ENCODE data around the gene TTLL3.
"Not testable (repeated sequence)": the region's sequence is repeated elsewhere in the genome, so short reads cannot be mapped to it uniquely, and the experiment has no call there.

TTLL3 gene

DNA sequence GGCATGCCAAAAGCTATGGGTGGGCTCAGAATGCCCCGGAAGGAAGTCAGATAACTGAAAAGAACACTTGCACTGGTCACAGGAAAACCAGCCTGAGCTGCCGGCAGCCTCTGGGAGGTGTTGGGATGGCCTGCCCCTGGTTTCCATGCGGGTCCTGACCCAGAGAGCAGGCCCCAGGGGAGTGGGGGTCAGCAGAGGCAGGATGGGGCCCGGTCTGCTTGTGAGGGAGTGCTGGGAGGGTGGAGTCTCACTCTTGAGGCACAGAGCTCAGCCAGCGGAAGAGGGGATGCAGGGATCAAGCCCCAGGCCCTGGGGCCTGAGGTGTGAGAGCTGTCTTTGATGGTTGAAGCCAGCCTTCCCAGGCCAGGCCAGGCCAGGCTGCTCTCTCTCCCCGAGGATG, 36.2 kb downstream of the TTLL3 start (continued):
- TF ChIP-seq ZNF70 (CRISPR knock-in tag; IDR thresholded peaks at IDR 0.05) (no peak), ZNF565 (CRISPR knock-in tag; conservative IDR thresholded peaks at IDR 0.05; ENCODE audit: low read depth) (no peak), BACH2 (CRISPR knock-in tag; IDR thresholded peaks at IDR 0.05; ENCODE audit: borderline replicate concordance) (no peak), ISL1 (CRISPR knock-in tag; IDR thresholded peaks at IDR 0.05) (no peak)
- TF ChIP-seq, protein P1, sequence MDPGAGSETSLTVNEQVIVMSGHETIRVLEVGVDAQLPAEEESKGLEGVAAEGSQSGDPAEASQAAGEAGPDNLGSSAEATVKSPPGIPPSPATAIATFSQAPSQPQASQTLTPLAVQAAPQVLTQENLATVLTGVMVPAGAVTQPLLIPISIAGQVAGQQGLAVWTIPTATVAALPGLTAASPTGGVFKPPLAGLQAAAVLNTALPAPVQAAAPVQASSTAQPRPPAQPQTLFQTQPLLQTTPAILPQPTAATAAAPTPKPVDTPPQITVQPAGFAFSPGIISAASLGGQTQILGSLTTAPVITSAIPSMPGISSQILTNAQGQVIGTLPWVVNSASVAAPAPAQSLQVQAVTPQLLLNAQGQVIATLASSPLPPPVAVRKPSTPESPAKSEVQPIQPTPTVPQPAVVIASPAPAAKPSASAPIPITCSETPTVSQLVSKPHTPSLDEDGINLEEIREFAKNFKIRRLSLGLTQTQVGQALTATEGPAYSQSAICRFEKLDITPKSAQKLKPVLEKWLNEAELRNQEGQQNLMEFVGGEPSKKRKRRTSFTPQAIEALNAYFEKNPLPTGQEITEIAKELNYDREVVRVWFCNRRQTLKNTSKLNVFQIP (CRISPR knock-in tag; IDR thresholded peaks at IDR 0.05; ENCODE audit: borderline replicate concordance, low read depth), result no peak

DNA sequence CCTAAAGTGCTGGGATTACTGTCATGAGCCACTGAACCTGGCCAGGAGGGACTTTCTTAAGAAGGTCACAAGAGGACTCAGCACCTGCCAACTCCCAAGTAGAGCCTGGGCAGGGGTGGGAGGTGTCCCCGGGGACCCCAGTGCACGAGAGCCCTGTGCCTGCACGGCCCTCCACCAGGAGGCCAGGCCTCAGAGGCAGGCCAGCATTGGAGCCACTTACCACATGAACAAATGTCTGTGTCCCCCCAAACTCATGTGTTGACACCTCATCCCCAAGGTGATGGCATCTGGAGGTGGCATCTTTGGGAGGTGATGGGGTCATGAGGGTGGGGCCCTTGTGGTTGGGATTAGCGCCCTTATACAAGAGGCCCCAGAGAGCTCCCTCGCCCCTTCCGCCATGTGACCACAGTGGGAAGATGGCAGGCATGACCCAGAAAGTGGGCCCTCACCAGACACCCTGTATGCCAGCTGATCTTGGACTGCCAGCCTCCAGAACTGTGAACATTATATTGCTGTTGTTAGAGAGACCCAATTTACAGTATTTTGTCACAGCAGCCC, 36.9 kb downstream of the TTLL3 start:
- ATAC-seq, result no peak

DNA sequence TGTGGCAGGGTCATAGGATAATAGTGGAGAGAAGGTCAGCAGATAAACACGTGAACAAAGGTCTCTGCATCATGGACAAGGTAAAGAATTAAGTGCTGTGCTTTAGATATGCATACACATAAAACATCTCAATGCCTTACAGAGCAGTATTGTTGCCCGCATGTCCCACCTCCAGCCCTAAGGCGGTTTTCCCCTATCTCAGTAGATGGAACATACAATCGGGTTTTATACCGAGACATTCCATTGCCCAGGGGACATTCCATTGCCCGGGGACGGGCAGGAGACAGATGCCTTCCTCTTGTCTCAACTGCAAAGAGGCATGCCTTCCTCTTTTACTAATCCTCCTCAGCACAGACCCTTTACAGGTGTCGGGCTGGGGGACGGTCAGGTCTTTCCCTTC, 37.8 kb downstream of the TTLL3 start:
- ATAC-seq, result not testable (repeated sequence)

More for the DNA sequence above, 36.9 kb downstream of the TTLL3 start:
- TF ChIP-seq ZNF8 (CRISPR knock-in tag; IDR thresholded peaks at IDR 0.05), result no peak
- TF ChIP-seq, protein P2, sequence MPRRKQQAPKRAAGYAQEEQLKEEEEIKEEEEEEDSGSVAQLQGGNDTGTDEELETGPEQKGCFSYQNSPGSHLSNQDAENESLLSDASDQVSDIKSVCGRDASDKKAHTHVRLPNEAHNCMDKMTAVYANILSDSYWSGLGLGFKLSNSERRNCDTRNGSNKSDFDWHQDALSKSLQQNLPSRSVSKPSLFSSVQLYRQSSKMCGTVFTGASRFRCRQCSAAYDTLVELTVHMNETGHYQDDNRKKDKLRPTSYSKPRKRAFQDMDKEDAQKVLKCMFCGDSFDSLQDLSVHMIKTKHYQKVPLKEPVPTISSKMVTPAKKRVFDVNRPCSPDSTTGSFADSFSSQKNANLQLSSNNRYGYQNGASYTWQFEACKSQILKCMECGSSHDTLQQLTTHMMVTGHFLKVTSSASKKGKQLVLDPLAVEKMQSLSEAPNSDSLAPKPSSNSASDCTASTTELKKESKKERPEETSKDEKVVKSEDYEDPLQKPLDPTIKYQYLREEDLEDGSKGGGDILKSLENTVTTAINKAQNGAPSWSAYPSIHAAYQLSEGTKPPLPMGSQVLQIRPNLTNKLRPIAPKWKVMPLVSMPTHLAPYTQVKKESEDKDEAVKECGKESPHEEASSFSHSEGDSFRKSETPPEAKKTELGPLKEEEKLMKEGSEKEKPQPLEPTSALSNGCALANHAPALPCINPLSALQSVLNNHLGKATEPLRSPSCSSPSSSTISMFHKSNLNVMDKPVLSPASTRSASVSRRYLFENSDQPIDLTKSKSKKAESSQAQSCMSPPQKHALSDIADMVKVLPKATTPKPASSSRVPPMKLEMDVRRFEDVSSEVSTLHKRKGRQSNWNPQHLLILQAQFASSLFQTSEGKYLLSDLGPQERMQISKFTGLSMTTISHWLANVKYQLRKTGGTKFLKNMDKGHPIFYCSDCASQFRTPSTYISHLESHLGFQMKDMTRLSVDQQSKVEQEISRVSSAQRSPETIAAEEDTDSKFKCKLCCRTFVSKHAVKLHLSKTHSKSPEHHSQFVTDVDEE (CRISPR knock-in tag; IDR thresholded peaks at IDR 0.05), result no peak
- TF ChIP-seq ZFP30 (CRISPR knock-in tag; IDR thresholded peaks at IDR 0.05), result no peak
- TF ChIP-seq ARNTL (CRISPR knock-in tag; IDR thresholded peaks at IDR 0.05; ENCODE audit: borderline replicate concordance, low read depth), result no peak
- TF ChIP-seq, protein P1 (CRISPR knock-in tag; IDR thresholded peaks at IDR 0.05; ENCODE audit: borderline replicate concordance, low read depth), result no peak
- no peak for TF ChIP-seq ZFP3 (CRISPR knock-in tag; IDR thresholded peaks at IDR 0.05)
- no peak for TF ChIP-seq PPARA (CRISPR knock-in tag; IDR thresholded peaks at IDR 0.05; ENCODE audit: borderline replicate concordance)
- TF ChIP-seq GLIS3 (CRISPR knock-in tag; IDR thresholded peaks at IDR 0.05), result no peak
- TF ChIP-seq, protein P3, sequence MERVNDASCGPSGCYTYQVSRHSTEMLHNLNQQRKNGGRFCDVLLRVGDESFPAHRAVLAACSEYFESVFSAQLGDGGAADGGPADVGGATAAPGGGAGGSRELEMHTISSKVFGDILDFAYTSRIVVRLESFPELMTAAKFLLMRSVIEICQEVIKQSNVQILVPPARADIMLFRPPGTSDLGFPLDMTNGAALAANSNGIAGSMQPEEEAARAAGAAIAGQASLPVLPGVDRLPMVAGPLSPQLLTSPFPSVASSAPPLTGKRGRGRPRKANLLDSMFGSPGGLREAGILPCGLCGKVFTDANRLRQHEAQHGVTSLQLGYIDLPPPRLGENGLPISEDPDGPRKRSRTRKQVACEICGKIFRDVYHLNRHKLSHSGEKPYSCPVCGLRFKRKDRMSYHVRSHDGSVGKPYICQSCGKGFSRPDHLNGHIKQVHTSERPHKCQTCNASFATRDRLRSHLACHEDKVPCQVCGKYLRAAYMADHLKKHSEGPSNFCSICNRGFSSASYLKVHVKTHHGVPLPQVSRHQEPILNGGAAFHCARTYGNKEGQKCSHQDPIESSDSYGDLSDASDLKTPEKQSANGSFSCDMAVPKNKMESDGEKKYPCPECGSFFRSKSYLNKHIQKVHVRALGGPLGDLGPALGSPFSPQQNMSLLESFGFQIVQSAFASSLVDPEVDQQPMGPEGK (CRISPR knock-in tag; IDR thresholded peaks at IDR 0.05; ENCODE audit: borderline replicate concordance), result no peak
- TF ChIP-seq OSR1 (CRISPR knock-in tag; IDR thresholded peaks at IDR 0.05), result no peak
- no peak for TF ChIP-seq CSDC2 (CRISPR knock-in tag; IDR thresholded peaks at IDR 0.05)
- TF ChIP-seq ESRRG (CRISPR knock-in tag; IDR thresholded peaks at IDR 0.05), result no peak
- TF ChIP-seq, protein P4, sequence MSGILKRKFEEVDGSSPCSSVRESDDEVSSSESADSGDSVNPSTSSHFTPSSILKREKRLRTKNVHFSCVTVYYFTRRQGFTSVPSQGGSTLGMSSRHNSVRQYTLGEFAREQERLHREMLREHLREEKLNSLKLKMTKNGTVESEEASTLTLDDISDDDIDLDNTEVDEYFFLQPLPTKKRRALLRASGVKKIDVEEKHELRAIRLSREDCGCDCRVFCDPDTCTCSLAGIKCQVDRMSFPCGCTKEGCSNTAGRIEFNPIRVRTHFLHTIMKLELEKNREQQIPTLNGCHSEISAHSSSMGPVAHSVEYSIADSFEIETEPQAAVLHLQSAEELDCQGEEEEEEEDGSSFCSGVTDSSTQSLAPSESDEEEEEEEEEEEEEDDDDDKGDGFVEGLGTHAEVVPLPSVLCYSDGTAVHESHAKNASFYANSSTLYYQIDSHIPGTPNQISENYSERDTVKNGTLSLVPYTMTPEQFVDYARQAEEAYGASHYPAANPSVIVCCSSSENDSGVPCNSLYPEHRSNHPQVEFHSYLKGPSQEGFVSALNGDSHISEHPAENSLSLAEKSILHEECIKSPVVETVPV (CRISPR knock-in tag; IDR thresholded peaks at IDR 0.05), result no peak

DNA sequence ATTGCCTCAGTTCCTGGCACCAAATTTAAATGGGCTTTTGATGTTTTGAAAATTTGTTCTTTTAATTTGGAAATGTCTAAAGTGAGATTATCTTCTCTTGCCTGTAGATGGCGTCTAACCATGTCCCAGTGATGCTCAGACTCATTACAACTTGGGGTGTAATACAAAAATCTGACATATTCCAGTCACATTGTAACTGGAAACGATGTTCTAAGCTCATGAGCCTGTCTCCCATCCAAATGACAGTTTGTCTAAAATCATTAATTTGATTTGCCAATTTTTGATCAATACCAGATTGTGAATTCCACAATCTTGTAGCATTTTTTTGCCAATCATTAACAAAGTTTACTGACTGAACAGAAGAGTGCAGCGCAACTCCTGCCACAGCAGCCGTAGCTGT, 38.8 kb downstream of the TTLL3 start:
- not testable (repeated sequence) for ATAC-seq

DNA sequence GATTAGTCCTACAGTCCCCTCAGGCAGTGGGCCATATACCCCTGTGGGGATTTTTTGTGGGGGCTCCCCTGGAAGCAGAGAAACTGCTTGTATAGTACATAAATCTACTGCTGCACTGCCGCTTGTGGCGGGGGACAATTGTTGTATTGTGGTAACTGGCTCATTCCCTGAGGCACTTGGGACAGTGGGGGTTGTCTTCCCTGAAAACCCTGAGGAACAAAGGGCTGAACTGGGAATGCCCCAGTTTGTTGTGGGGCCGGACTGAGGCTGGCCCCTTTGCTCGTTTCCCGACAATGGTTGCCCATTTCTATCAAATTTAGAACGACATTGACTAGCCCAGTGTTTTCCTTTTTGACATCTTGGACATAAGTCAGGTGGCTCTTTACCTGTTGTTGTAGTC, 41.3 kb downstream of the TTLL3 start:
- ATAC-seq, result not testable (repeated sequence)

DNA sequence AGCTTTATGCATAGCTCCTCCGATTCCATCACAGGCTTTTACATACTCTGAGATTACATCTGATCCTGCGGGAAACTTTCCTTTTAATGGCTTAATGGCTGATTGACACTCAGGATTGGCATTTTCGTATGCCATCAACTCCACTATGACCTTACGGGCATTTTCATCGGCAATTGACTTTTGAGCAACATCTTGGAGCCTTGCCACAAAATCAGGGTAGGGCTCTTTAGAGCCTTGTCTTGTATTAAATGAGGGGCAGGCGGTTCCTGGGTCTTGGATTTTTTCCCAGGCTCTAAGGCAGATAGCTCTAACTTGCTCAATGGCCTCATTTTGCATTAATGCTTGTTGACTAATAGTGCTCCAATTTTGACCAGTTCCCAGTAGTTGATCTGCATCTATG, 41.9 kb downstream of the TTLL3 start:
- not testable (repeated sequence) for ATAC-seq
